Right lobe of liver (tissue), 6 donors: ENCODE measurements around the gene C6orf136. TPM values are rescaled to one million over a fixed set of nuclear protein-coding genes. Genes with fewer than 3 reads are reported as not detected.

Experiments used
- ATAC-seq, 4 donors: fragments of 200-7000 bp; cut with Tn5 transposase; one replicate each; pipeline ENCODE4 v1.9.1; 2020; ENCODE audit warnings: mild to moderate bottlenecking in 4 of 4, moderate library complexity in 4 of 4
- DNase-seq, 3 donors: peaks; one replicate each; pipeline ENCODE4 v3.0.0-alpha.2; 2020
- H3K27ac ChIP-seq, 3 donors: fragments of 200-600 bp; one replicate each; pipeline ENCODE4 v1.8.0; 2022
- H3K27me3 ChIP-seq, 2 donors: fragments of 200-600 bp; one replicate each; pipeline ENCODE4 v1.8.0; 2022
- H3K36me3 ChIP-seq, 4 donors: fragments of 200-600 bp; sonication (generic) in 1 of 4; one replicate each; pipeline versions ENCODE4 v1.5.1 to v1.8.0; 2017 to 2022; ENCODE audit warnings: control low read depth in 1 of 4
- H3K4me1 ChIP-seq, 4 donors: fragments of 200-600 bp; sonication (generic) in 1 of 4; one replicate each; pipeline versions ENCODE4 v1.5.1 to v1.8.0; 2017 to 2022; ENCODE audit warnings: control low read depth in 1 of 4
- H3K4me3 ChIP-seq, 3 donors: fragments of 200-600 bp; one replicate each; pipeline ENCODE4 v1.8.0; 2022
- H3K9me3 ChIP-seq, 4 donors: fragments of 200-600 bp; sonication (generic) in 1 of 4; one replicate each; pipeline versions ENCODE4 v1.5.1 to v1.8.0; 2017 to 2022; ENCODE audit warnings: control low read depth in 1 of 4
- CTCF ChIP-seq, 4 donors: fragments of 200-600 bp in 3 of 4; fragments of 450-650 bp in 1 of 4; IDR thresholded peaks; one replicate each; pipeline versions ENCODE4 v1.5.1 to v1.8.0; 2016 to 2022; ENCODE audit warnings: antibody characterized with exemption in 4 of 4, mild to moderate bottlenecking in 2 of 4
- POLR2A ChIP-seq: fragments of 450-650 bp; IDR thresholded peaks from one replicate; pipeline ENCODE4 v1.6.1; 2017; ENCODE audit warnings: antibody characterized with exemption, mild to moderate bottlenecking
- WGBS: methylation state at CpG from one replicate; pipeline ENCODE4 v1.1.6; 2018; ENCODE audit warnings: low coverage, low lambda C conversion rate; ENCODE audit not compliant: insufficient coverage; ENCODE audit errors: missing lambda C conversion rate; 5-methylcytosine and 5-hydroxymethylcytosine counted together
- intact Hi-C, 2 donors: fragments of 100-400 bp; cut with DNase I; formaldehyde crosslinking; loops; one replicate each; pipeline versions ENCODE4 v1.11.2 to v1.14.1; 2022
- total RNA-seq, 6 experiments: library from RNA; depleted of rRNA in 2 of 6; stranded (reverse); fragments of >200 nt in 2 of 6; fragmentation: NEBNext Ultra II Directional in 3 of 6; extraction: Animal tissue kit (Norgen Biotek cat#: 25700) in 3 of 6; gene quantifications; one replicate each; pipeline versions ENCODE4 v1.1.0 to v1.2.4, GENCODE V29; 2016 to 2023
- donor health status: DM: no; HTN: yes; CAD: no.
- donor health status: DM: no; HTN: no; CAD: no.
- donor health status: DM: no; HTN: no; CAD: no.
- donor health status: DM: no; HTN: yes; CAD: no.
- donor health status: DM: no; HTN: yes; CAD: no.

The C6orf136 gene
- total RNA-seq, 6 experiments from 2014 or later: 8.2 to 14.1 (median 11.0) TPM

DNA sequence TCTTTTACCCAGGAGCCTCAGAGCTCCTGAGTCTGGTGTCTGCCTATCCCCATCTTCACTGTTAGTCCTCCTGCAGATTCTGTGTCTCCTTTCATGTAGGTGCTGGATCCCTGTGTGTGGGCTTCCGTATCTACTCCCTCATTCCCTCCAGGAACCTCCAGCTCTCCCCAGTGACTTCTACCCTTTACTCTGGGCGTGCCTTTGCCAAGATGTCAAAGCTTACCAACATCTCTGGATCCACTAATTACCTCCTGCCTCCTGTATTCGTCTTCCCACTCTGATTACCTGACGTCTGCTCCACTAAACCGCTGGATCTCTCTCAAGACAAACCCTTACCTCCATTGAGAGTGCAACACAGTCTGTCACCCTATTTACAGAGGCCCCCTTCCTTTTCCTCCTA lies 2.2 kb upstream of the C6orf136 start:
- 75% methylated on average over 5 of the region's 5 CpGs for WGBS
- Histone ChIP-seq H3K27me3 (no peaks in the 10 kb centered on the region), H3K4me3 (no peak overlapping the region), H3K27ac (no peak overlapping the region), H3K9me3 (no peaks in the 10 kb centered on the region), H3K4me1 (peaks cover 0 to 16% (median 6%) of the 10 kb centered on the region in 4 donors), H3K36me3 (no peaks in the 10 kb centered on the region)
- intact Hi-C loops: no loop called here
- DNase-seq: no peak
- ATAC-seq: no peak
- TF ChIP-seq POLR2A (no peak), CTCF (IDR thresholded peaks at IDR 0.05) (no peak)

GRCh38 chr6:30645989-30646388 lies 944 bp upstream of the C6orf136 start:
- intact Hi-C loops: no loop called here
- Histone ChIP-seq H3K4me3 (no peak overlapping the region), H3K27ac (peak overlapping the region in 1 of 3 donors; percentile 2), H3K4me1 (peaks cover 0 to 16% (median 6%) of the 10 kb centered on the region in 4 donors), H3K36me3 (peaks cover 0 to 2% (median 0%) of the 10 kb centered on the region in 4 donors), H3K9me3 (no peaks in the 10 kb centered on the region), H3K27me3 (no peaks in the 10 kb centered on the region)
- ATAC-seq (no peak), DNase-seq (no peak)
- WGBS: 33% methylated on average over 1 of the region's 1 CpG
- TF ChIP-seq POLR2A: no peak
- TF ChIP-seq CTCF (IDR thresholded peaks at IDR 0.05): no peak

GRCh38 chr6:30647242-30648116 lies 546 bp downstream of the C6orf136 start:
- peak; percentile 57 for TF ChIP-seq POLR2A
- TF ChIP-seq CTCF (IDR thresholded peaks at IDR 0.05): no peak
- Histone ChIP-seq H3K36me3 (peaks cover 0 to 16% (median 5%) of the 10 kb centered on the region in 4 donors), H3K9me3 (no peaks in the 10 kb centered on the region), H3K4me3 (peak overlapping the region; percentile 79 to 99 (median 98)), H3K27ac (peak overlapping the region; percentile 75 to 88 (median 87)), H3K4me1 (peaks cover 0 to 11% (median 6%) of the 10 kb centered on the region in 4 donors), H3K27me3 (no peaks in the 10 kb centered on the region)
- intact Hi-C loops: no loop called here
- DNase-seq (peak; percentile 78 to 85 (median 82)), ATAC-seq (peak; percentile 75 to 84 (median 82))
- WGBS: 2% methylated on average over 21 of the region's 78 CpGs

- Histone ChIP-seq H3K27ac (no peak overlapping the region), H3K4me1 (peaks cover 0 to 17% (median 4%) of the 10 kb centered on the region in 4 donors), H3K36me3 (peaks cover 0 to 52% (median 21%) of the 10 kb centered on the region in 4 donors), H3K4me3 (no peak overlapping the region), H3K9me3 (no peaks in the 10 kb centered on the region), H3K27me3 (no peaks in the 10 kb centered on the region)
- DNase-seq: no peak
- 88% methylated on average over 12 of the region's 12 CpGs for WGBS
- intact Hi-C loops: no loop called here
- ATAC-seq: no peak
- TF ChIP-seq POLR2A (no peak), CTCF (IDR thresholded peaks at IDR 0.05) (no peak)
Measured at GRCh38 chr6:30651143-30651542, 4.2 kb downstream of the C6orf136 start.
